SK-MEL-5 (cell line): ENCODE measurements around the gene DGKB. TPM values are rescaled to one million over a fixed set of nuclear protein-coding genes. Genes with fewer than 3 reads are reported as not detected.

ENCODE experiments used
- DNase-seq: peaks from one replicate; pipeline ENCODE4 v3.0.0-alpha.2; 2016; ENCODE audit warnings: low read depth, low spot score
- in situ Hi-C: cut with HindIII; loops from 2 replicates; pipeline ENCODE4 v1.10.0; 2016; ENCODE audit warnings: low sequenced_read_pairs, high pct_unique_total_duplicates, low pct_unique_long_range_greater_than_20kb
- total RNA-seq: library from RNA; depleted of rRNA; stranded (reverse); fragments of >200 nt; shearing (Covaris generic); gene quantifications from 2 replicates; pipeline ENCODE4 v1.2.3, GENCODE V29; 2014

The DGKB gene
- total RNA-seq, 1 experiment from 2014 or later: 0.16 TPM

DNA sequence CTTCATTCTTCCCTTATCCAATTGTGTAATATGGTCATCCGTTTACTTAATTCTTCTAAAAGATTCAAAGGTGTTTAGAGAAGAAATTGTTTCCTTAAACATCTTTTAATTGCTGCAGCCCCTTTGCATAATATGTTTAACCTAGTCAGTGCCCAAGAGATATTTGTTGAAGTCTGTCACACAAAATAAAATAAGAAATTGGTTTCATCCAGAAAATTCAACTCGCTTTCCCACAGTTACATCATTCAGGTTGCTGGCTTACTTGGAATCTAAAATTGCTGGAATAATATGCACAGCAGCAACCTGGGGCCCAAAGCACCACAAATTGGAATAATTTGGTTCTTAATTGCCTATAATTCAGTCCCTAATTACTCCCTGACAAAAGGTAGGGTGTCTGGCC is 758.0 kb downstream of the DGKB start:
- DNase-seq: no peak
- in situ Hi-C loops: no loop called here

DNA sequence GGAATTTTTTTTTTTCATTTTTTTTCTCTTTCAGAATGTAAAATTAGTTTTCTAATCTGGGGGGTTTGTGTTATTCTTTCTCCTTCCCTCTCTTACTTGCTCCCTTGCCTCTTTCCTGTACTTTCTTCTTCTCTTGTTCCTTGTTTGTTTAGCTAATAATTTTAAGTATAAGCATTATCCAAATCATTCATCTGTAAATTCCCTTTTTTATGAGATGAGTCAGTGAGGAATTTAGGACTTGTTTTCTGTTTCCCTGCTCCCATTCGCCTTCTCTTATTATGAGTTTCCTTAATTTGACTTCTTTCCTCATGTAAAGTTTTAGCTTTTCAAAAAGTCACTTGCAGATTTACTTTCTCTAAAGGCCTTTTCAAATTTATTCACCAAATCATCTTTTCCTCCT is 758.4 kb downstream of the DGKB start:
- no peak for DNase-seq
- in situ Hi-C loops: no loop called here

DNA sequence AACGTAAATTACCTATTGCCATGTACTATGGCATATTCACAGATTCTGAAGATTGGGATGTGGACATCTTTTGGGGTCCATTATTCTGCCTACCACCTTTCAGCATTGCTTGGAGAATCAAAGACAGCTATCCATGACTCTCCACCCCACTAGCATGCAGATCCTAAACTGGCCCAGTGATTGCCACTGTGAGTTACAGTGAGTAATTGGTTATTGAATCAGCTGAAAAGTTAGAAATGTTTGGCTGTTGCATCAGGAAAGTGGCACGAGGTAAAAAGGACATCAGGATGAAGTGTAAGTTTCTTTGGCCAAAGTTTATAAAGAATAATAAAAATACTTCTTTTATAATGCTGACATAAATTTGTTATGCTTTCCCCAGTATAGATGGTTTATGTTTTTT is 764.9 kb downstream of the DGKB start:
- in situ Hi-C loops: no loop called here
- DNase-seq: no peak

DNA sequence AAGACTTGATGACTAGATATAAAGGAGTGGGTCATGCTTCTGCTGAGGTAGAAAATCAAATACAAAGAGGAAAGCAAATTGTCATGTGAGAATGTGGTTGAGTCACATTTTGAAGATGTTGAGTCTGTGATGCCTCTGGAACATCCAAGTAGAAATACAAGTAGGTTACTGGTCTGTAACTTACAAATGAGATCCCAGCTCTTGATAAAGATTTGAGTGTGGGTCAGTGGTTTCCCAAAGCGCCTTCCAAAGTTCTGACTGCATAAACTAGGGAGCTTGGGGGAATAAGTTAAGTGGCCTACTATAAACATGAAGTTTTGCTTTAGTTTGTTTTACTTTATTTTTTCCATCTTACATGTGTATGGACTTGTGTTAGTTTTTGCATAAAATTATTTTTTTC is 768.8 kb downstream of the DGKB start:
- in situ Hi-C loops: no loop called here
- no peak for DNase-seq

DNA sequence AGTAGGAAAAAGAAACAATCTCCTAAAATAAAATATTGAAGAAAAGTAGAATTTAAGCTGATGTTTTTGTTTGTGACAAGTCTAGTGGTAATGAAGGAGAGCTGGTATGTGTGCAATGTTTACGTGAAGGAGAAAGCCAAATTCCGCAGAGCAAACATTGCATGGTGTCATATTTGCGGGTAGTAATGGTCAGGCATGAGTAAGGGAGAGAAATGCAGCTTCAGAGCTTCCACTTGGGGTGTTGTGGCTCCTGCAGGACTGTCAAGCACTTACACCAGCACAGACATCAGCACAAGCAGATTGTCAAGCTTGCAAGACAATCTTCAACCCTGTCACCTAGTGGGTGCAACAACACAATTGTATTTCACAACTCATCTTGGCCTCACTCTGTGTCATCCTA is 776.6 kb downstream of the DGKB start:
- in situ Hi-C loops: no loop called here
- DNase-seq: no peak

DNA sequence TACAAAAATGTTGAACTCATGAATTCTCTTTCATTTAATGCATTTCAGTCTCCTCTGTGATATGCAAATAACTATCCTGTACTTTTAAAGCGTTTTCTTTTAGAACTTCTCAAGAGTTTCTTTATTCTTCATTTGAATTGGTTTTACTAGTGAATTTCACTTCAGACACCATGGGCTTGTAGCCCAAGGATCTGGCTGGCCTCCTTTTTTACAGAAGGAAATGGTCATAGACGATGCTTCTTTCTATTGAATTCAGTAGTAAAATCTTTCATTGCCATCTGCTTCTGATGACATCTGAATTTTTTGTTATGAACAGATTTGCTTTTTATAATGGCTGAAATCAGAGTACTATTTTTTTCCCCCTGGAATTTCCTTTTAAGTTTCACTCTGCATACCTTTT is 777.8 kb downstream of the DGKB start:
- DNase-seq: no peak
- in situ Hi-C loops: no loop called here

DNA sequence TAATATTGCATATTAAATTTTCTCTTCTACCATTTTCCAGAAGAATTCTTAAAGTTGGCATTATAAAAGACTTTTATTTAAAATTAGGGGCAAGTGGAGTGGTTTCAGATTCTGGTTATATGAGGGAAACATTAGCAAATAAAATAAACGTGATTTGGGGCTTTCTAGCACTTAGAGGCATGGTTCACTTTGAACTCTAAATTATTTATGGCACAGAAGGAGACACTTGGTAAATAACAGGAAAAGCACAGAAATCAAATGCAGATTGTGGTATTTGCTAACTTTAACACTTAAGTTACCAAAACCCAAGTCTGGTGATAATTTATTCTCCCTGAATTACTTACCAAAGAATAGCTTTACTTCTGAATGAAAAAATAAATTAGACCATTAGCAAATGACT is 778.6 kb downstream of the DGKB start:
- in situ Hi-C loops: no loop called here
- no peak for DNase-seq

DNA sequence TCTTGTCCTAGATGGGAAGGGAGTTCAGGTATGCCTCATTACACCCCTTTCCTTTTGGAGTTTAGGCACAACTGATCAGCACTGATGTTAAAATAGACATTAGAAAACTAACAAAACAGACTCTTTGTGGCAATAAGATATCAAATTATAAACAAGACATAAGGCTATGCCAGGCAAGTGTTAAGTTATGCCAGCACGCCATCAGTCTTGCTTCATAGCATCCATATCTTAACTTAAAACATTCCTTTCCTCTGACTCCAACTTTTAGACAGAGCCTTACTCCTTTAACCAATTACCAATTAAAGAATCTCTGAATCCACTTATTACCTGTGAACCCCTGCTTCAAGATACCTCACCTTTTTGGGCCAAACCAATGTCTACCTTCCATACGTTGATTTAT is 786.9 kb downstream of the DGKB start:
- DNase-seq: no peak
- in situ Hi-C loops: no loop called here

DNA sequence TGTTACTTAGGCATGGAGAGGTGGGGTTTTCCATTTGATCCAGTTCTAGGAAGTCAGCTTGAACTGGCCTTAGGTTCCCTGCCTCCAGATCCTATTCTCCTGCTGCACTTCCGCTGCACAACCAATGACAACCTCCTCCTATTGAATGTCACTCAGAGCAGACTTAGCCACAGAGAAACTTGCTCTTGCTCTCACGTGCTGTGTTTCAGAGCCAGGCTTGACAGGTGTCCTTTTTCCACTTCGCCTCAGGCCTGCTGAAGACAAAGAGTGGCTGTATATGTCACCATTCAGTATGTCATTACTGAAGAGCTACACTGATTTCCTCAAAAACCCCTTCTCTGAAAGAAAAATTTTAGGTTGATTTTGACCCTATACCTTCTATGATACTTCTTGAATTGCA is 797.7 kb downstream of the DGKB start:
- peak; percentile 7 for DNase-seq
- in situ Hi-C loops: no loop called here

DNA sequence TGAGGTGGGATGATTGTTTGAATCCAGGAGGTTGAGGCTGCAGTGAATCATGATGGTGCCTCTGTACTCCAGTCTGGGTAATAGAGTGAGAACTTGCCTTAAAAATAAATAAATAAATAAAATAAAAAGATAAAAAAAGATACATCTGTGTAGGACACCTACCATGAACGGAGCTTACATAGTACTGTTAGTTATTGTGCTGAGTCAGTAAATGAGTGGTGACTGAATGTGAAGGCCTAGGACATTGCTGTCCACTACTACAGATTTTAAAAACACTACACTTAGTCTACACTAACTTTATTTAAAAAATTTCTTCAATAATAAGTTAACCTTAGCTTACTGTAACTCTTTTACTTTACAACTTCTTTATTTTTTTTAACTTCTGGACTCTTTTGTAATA is 806.4 kb downstream of the DGKB start:
- DNase-seq: no peak
- in situ Hi-C loops: no loop called here

DNA sequence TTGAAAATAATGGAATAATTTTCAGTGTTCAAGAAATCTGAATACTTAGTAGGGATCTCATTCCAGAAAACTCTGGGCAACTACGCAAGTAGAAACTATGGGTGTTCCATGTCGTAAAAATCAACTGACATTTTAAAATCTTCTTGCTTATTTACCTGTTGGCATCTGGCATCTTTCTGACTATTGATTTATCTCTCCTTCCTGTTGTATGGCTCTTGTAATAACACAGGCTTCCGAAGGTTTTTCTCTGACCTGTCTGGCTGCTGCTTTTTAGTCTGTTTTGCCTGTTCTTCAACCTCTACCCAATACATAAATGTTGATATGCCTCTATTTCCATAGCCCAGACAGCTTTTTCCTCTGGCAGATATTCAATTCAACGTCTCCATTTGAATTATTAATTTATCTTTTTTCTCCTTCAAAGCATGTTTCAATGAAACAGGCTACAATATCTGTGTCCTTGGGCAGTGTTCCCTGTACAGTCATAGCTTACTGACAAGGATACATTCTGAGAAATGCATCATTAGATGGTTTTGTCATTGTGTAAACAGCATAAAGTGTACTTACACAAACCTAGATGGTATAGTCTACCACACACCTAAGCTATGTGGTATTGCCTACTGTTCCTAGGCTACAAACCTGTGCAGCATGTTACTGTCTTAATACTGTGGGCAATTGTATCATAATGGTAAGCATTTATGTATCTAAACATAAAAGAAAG is 807.2 kb downstream of the DGKB start:
- in situ Hi-C loops: no loop called here

More for the DNA sequence above, 807.2 kb downstream of the DGKB start:
- DNase-seq: no peak
